NK-92 (cell line): ENCODE data around the gene GPR12.

ENCODE experiments used
- DNase-seq: peaks from one replicate; lab custom pipeline; 2025; ENCODE audit not compliant: unreplicated experiment; lab: John Stamatoyannopoulos, UW

The GPR12 gene

GRCh38 chr13:26706381-26706780 is 54.2 kb downstream of the GPR12 start:
- DNase-seq, result no peak

- no peak for DNase-seq
Observed at GRCh38 chr13:26705536-26705935, 55.0 kb downstream of the GPR12 start.
